Thymus (tissue), 11 donors: ENCODE data around the gene COL10A1. TPM values are rescaled to one million over a fixed set of nuclear protein-coding genes. Genes with fewer than 3 reads are reported as not detected.
"Not testable (repeated sequence)": the region's sequence is repeated elsewhere in the genome, so short reads cannot be mapped to it uniquely, and the experiment has no call there.

ENCODE experiments used
- DNase-seq, 9 donors: peaks; one replicate each; pipeline ENCODE4 v3.0.0-alpha.2; 2013; ENCODE audit warnings: low spot score in 9 of 9, low read depth in 6 of 9, missing footprints in 1 of 9
- H3K27ac ChIP-seq, 2 donors: one replicate each; pipeline ENCODE4 v1.5.1; 2013; ENCODE audit warnings: control low read depth in 1 of 2, low read depth in 1 of 2, low read length in 1 of 2, mild to moderate bottlenecking in 1 of 2, moderate library complexity in 1 of 2
- H3K27me3 ChIP-seq, 2 donors: one replicate each; pipeline ENCODE4 v1.5.1; 2013; ENCODE audit warnings: low read length in 1 of 2; ENCODE audit not compliant: control insufficient read depth in 2 of 2, insufficient read depth in 1 of 2
- H3K36me3 ChIP-seq, 2 donors: one replicate each; pipeline ENCODE4 v1.5.1; 2013; ENCODE audit warnings: low read length in 1 of 2, mild to moderate bottlenecking in 1 of 2, moderate library complexity in 1 of 2; ENCODE audit not compliant: control insufficient read depth in 2 of 2, insufficient read depth in 2 of 2
- H3K4me1 ChIP-seq, 2 donors: one replicate each; pipeline ENCODE4 v1.5.1; 2013; ENCODE audit warnings: low read length in 2 of 2; ENCODE audit not compliant: control insufficient read depth in 2 of 2, insufficient read depth in 2 of 2
- H3K4me3 ChIP-seq, 2 donors: one replicate each; pipeline ENCODE4 v1.5.1; 2013; ENCODE audit warnings: low read length in 2 of 2, control low read depth in 1 of 2, mild to moderate bottlenecking in 1 of 2
- H3K9me3 ChIP-seq, 2 donors: one replicate each; pipeline ENCODE4 v1.5.1; 2013; ENCODE audit warnings: low read length in 1 of 2, mild to moderate bottlenecking in 1 of 2; ENCODE audit not compliant: control insufficient read depth in 2 of 2, insufficient read depth in 1 of 2
- WGBS: extraction: QIAGEN DNeasy Blood & Tissue Kit; methylation state at CpG from one replicate; pipeline ENCODE4 v1.1.7; 2013; 5-methylcytosine and 5-hydroxymethylcytosine counted together
- polyA plus RNA-seq: library from polyadenylated mRNA; stranded (reverse); fragments of 200-250 nt; gene quantifications from one replicate; pipeline ENCODE4 v1.2.3, GENCODE V29; 2013
- total RNA-seq: library from RNA; stranded (reverse); fragments of 120-200 nt; gene quantifications from one replicate; pipeline ENCODE4 v1.2.4, GENCODE V29; 2013
- donor health status: healthy.

COL10A1 gene
- total and polyA plus RNA-seq, 2 donors = 0.21 to 0.24 TPM

- WGBS = 54% methylated on average over 2 of the region's 2 CpGs
- H3K9me3 ChIP-seq = peaks cover 1 to 8% of the 10 kb centered on the region in 2 donors
- H3K4me3 ChIP-seq = no peak overlapping the region
- H3K36me3 ChIP-seq = no peaks in the 10 kb centered on the region
- H3K4me1 ChIP-seq = peaks cover 4 to 9% of the 10 kb centered on the region in 2 donors
- peaks cover 0 to 5% of the 10 kb centered on the region in 2 donors for H3K27me3 ChIP-seq
- H3K27ac ChIP-seq = no peak overlapping the region
- DNase-seq = no peak
These were observed 28.7 kb downstream of the COL10A1 start for GRCh38 chr6:116096979-116097816.

GRCh38 chr6:116096048-116096759 lies 29.7 kb downstream of the COL10A1 start:
- not testable (repeated sequence) for H3K27ac ChIP-seq, H3K4me3 ChIP-seq, H3K9me3 ChIP-seq, H3K36me3 ChIP-seq, DNase-seq, H3K4me1 ChIP-seq, H3K27me3 ChIP-seq
- 94% methylated on average over 9 of the region's 9 CpGs for WGBS

DNA sequence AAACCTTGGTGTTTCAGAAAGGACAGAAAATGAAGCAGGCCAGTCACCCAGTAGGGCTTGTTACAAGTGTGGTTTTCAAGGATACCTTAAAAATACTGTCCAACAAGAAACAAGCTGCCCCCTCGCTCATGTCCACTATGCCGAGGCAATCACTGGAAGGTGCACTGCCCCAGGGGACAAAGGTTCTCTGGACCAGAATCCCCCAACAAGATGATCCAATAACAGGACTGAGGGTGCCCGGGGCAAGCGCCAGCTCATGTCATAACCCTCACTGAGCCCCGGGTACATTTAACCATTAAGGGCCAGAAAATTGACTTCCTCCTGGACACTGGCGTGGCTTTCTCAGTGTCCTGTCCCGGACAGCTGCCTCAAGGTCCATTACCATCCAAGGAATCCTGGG lies 31.9 kb downstream of the COL10A1 start:
- no peaks in the 10 kb centered on the region for H3K36me3 ChIP-seq
- H3K9me3 ChIP-seq = peaks cover 0 to 8% of the 10 kb centered on the region in 2 donors
- no peak overlapping the region for H3K27ac ChIP-seq
- 96% methylated on average over 7 of the region's 7 CpGs for WGBS
- H3K4me1 ChIP-seq = no peaks in the 10 kb centered on the region
- no peak overlapping the region for H3K4me3 ChIP-seq
- peaks cover 0 to 2% of the 10 kb centered on the region in 2 donors for H3K27me3 ChIP-seq
- DNase-seq = no peak

- WGBS = 74% methylated on average over 2 of the region's 2 CpGs
- no peaks in the 10 kb centered on the region for H3K36me3 ChIP-seq
- DNase-seq = no peak
- H3K27me3 ChIP-seq = no peaks in the 10 kb centered on the region
- no peaks in the 10 kb centered on the region for H3K9me3 ChIP-seq
- no peaks in the 10 kb centered on the region for H3K4me1 ChIP-seq
- H3K27ac ChIP-seq = no peak overlapping the region
- no peak overlapping the region for H3K4me3 ChIP-seq
These were observed 35.7 kb downstream of the COL10A1 start for GRCh38 chr6:116090251-116090650.

- Histone ChIP-seq H3K4me1 (no peaks in the 10 kb centered on the region), H3K36me3 (no peaks in the 10 kb centered on the region), H3K4me3 (no peak overlapping the region), H3K27ac (no peak overlapping the region), H3K9me3 (no peaks in the 10 kb centered on the region), H3K27me3 (no peaks in the 10 kb centered on the region)
- DNase-seq = no peak
These were observed 37.0 kb downstream of the COL10A1 start for GRCh38 chr6:116088946-116089345.

- no peaks in the 10 kb centered on the region for H3K4me1 ChIP-seq
- no peak overlapping the region for H3K4me3 ChIP-seq
- no peaks in the 10 kb centered on the region for H3K9me3 ChIP-seq
- 92% methylated on average over 4 of the region's 4 CpGs for WGBS
- no peak overlapping the region for H3K27ac ChIP-seq
- H3K36me3 ChIP-seq = no peaks in the 10 kb centered on the region
- no peaks in the 10 kb centered on the region for H3K27me3 ChIP-seq
- no peak for DNase-seq
These were observed 38.4 kb downstream of the COL10A1 start for GRCh38 chr6:116087437-116088027.

DNA sequence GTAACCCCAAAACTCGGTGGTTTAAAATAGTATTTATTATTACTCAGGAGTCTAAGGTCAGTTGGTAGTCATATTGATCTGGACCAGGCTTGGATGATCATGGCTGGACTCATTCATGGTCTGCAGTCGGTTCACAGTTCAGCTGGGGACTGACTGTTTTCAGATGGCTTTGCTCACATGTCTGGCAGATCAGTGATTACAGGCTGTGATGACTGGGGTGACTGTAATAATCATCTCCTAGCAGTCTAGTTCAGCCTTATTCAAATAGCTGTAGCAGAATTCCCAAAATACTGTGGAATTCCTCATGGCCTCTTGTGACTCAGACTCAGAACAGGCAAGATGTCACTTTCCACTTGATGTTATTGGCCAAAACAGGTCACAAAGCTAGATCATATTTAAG lies 41.6 kb downstream of the COL10A1 start:
- no peaks in the 10 kb centered on the region for H3K4me1 ChIP-seq
- H3K36me3 ChIP-seq = no peaks in the 10 kb centered on the region
- H3K27ac ChIP-seq = no peak overlapping the region
- no peaks in the 10 kb centered on the region for H3K9me3 ChIP-seq
- DNase-seq = no peak
- no peak overlapping the region for H3K4me3 ChIP-seq
- H3K27me3 ChIP-seq = no peaks in the 10 kb centered on the region
- WGBS = 93% methylated on average over 2 of the region's 2 CpGs

DNA sequence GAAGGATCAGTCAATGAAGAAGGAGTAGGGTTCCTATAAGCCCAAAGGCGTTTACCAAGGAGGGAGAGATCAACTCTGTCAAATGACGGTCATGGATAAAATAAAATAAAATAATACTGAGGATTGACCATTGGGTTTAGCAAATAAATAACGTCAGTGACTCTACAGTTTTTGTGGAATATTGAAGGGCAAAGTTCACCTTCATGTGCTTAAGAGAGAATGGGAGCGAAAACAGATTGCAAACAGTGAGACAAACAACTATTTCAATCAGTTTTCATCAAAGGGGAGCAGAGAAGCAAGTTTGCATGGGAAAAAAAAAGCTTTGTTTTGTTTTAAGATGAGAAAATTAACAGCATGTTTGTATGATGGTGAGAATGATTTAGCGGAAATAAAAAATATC lies 42.9 kb downstream of the COL10A1 start:
- Histone ChIP-seq H3K36me3 (no peaks in the 10 kb centered on the region), H3K4me1 (no peaks in the 10 kb centered on the region), H3K27me3 (no peaks in the 10 kb centered on the region), H3K4me3 (no peak overlapping the region), H3K27ac (no peak overlapping the region), H3K9me3 (no peaks in the 10 kb centered on the region)
- 94% methylated on average over 5 of the region's 5 CpGs for WGBS
- DNase-seq = no peak

- H3K36me3 ChIP-seq = no peaks in the 10 kb centered on the region
- H3K9me3 ChIP-seq = no peaks in the 10 kb centered on the region
- DNase-seq = no peak
- 98% methylated on average over 3 of the region's 3 CpGs for WGBS
- H3K4me1 ChIP-seq = no peaks in the 10 kb centered on the region
- H3K4me3 ChIP-seq = no peak overlapping the region
- no peaks in the 10 kb centered on the region for H3K27me3 ChIP-seq
- no peak overlapping the region for H3K27ac ChIP-seq
These were observed 47.0 kb downstream of the COL10A1 start for GRCh38 chr6:116078945-116079344.
